Measurements from ENCODE around the gene ADARB1.
"Not testable (repeated sequence)": the region's sequence is repeated elsewhere in the genome, so short reads cannot be mapped to it uniquely, and the experiment has no call there.

- not testable (repeated sequence) for TF ChIP-seq JUN (CRISPR knock-in tag; IDR thresholded peaks at IDR 0.05); E2F5 (CRISPR knock-in tag; IDR thresholded peaks at IDR 0.05); ZNF138 (CRISPR knock-in tag; conservative IDR thresholded peaks at IDR 0.05); CTCF (IDR thresholded peaks at IDR 0.05); ZNF423 (CRISPR knock-in tag; IDR thresholded peaks at IDR 0.05); ZNF317 (CRISPR knock-in tag; IDR thresholded peaks at IDR 0.05; ENCODE audit: borderline replicate concordance, low read depth); CREB1 (CRISPR knock-in tag; IDR thresholded peaks at IDR 0.05); NFYB (CRISPR knock-in tag; conservative IDR thresholded peaks at IDR 0.05; ENCODE audit: low read depth)
Measured at GRCh38 chr21:45140944-45141343, 66.6 kb downstream of the ADARB1 start.

All from WTC11 (cell line).